GM19238 (cell line): ENCODE results near the gene COG1.

Experiments
- DNase-seq: peaks from one replicate; pipeline ENCODE4 v3.0.0; 2011; ENCODE audit warnings: low spot score; ENCODE audit not compliant: insufficient read length

The COG1 gene

DNA sequence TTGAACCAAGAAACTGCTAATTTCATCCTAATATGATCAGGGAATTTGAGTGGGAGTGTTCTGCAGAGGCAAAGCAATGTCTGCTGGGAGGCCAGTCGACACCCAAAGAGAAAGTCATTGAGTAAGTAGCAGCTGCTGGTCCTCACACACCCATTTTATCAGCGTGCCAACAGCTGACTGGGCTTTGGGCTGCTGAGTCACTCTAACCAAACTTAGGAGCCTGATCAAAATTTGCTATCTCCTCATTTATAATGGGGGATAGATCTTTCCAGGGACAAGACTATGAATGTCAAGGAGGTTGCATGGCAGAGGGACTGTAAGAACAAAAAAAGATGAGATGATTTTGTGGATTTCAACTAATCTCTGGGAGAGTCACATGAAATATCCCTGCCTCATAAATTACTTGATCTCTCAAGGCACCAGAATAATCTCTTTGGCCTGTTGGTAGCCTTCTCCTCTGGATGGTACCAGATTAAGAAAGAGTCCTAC is 35.9 kb downstream of the COG1 start:
- peak; percentile 47 for DNase-seq

DNA sequence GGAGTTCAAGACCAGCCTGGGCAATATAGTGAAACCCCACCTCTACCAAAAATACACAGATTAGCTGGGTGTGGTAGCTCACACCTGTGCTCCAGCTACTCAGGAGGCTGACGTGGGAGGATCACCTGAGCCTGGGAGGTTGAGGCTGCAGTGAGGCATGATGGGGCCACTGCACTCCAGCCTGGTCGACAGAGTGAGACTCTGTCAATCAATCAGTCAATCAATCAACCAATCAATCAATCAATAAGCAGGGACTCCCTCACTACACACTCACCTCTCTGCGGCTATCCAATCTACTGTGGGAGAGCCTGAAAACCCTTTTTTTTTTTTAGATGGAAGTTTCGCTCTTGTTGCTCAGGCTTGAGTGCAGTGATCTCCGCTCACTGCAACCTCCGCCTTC is 37.2 kb downstream of the COG1 start:
- no peak for DNase-seq

DNA sequence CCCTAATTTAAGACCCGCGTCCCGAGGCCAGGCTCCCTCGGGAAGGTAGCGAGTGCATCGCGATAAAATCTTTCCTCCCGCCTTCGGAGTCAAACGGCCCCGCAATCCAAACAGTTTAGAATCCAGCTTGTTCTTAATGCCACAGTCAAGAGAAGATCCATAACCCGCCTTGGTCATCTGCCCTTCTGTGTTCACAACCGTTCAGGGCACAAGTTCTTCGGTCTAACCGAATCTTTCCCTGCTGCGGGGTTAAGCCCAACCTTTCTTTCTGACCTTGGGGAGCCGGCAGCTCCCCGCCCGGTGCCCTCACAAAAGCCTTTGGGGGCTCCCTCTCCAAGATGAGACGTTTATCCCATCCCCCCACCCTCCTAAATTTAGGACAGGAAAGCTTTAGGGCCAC is 38.5 kb downstream of the COG1 start:
- DNase-seq = no peak

DNA sequence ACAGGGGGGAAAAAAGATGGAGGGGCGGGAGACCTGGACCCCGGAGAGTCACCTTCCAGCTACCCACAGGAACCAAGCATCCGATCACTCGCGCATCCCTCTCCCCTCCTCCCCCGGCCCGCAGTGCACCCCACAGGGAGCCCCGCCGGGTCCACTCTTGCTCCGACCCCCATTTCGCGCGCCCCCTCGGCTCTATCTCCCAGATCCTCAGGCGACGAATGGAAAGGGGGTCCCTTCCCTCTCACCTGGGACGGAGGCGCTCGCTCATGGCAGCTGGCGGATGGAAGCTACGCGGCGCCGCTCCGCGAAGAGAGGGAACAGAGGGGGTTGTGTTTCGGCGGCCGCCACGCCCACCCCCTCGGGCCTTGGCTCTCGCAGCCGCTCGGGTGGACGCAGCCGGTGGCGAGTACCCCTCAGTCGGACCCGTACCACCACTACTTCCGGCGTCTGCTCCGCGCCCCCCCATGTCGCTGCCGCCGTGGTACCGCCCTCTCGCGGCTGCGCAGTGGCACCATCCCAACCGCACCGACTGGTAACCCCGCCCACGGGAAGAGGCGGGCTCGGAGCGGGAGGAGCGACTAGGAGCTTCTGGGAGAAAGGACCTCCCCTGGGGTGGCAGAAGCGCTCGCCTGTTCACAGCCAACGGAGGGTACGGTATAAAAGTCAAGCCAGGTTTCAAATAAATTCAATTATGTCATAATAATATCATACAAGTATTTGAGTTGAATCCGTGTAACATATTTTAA is 39.2 kb downstream of the COG1 start:
- peak; percentile 89 for DNase-seq

DNA sequence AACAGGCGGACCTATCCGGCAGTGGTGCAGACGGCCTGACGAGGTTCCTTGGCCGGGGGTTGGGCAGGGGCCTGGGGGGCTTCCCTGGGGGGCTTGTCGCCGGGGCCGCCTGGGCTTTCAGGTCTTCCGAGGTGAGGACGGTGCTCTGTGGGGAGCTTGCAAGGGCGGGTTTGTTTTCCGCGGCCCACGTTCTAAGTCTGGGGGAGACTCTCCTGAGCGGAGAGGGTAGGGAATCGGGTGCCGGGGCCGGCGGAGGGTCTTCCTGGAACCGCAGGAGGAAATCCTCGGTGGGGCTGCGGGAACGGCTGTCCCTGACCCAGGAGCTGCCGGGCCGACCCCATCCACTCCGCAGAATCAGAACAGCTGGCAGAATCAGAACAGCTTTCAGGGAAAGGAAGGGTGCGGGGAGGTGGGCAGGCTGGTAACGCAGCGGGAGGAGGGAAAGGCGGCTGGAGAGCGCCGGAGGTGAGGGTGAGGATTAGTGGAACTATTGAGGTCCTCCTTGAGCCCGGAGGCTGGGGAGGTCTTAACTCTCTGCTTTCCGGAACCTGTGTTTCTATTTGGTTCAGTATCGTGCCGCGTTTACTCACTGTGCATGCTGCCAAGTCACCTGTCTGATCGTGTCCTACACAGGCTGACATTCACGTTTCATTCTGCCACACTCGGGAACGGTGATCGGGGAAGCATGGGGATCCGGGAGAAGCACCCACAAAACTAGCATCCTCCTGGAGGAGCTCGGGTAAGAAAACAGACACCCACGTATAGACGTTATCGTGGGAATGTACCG is 39.9 kb downstream of the COG1 start:
- peak; percentile 34 for DNase-seq

DNA sequence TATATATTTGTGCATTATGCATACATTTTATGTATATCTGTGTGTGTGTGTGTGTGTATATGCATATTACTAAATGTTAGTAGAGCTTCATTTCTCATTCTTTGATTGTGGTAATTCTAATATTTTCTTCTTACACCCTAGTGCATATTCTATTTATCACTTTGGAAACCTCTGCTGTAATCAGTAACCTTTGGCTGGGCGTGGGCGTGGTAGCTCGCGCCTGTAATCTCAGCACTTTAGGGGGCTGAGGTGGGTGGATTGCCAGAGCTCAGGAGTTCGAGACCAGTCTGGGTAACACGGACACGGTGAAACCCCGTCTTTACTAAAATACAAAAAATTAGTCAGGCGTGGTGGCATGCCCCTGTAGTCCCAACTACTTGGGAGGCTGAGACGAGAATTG is 41.9 kb downstream of the COG1 start:
- no peak for DNase-seq

DNA sequence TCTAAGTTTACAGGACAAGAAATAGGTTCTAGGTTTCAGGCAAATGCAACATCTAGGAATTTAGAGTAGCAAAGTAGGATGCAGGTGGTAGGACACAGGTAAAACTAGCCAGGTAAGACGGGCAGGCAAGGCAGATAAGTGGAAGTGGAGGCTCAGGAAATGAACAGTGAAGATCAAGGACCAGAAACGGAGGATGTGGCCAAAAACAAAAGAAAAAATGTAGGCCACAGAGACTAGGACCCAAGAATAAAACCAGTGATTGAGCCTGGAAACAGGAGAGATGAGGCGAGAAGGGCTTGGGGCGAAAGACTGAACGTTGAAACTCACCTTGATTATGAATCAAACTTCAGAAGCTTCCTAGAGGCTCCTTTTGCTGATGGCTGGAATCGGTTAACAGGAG is 44.9 kb downstream of the COG1 start:
- DNase-seq = no peak

DNA sequence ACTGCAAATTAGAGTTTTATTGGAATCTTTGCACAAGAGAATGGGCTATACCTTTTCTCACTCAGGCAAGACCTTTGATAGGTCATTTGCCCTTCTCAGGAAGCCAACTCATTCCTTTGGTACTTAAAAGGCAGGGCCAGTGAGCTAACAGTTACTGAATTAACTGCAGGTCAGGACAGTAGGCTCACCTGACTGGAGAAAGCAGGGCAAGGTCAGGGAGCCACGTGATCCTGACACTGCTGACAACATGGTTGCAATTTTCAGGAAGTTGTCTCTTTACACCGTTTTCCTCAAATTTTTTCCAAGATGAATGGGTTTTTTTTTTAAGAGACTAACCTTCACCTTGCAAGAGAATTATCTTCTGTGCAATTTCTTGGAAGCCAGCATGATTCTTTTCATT is 47.7 kb downstream of the COG1 start:
- no peak for DNase-seq

DNA sequence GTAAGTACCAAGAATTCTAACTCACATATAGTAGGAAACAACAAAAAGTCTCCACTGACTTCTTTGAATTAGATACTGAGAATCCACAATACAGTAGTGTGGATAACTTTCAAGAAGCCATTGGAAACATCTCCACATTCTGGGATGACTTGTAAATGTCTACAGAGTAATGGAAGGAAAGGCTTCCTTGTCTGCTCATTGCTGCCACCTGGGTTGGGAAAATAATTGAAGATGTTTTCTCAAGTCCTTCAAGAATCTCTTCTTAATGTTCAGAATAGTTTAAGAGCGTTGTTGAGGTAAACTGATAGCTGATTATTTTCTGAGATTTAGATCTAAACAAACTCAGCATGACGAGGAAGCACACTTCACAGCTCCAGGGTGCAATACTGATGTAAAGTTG is 54.9 kb downstream of the COG1 start:
- no peak for DNase-seq

DNA sequence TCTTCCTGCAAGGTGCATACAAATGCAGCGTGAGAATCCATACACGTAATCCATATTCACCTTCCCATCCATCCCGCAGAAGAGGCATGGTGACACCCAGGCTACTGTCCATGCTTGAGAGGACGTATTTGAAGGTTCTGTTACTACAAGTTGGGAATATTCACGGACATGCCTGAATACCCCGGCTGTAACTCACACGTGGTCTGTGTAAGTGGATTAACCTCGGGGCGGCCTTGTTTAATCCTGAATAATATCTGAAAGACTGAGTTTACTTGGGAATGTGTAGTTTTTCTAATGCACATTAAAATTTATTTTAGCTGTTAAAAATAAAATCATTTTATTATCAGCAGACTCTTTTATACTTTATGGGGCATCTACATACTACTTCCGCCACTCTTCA is 55.7 kb downstream of the COG1 start:
- DNase-seq = no peak

DNA sequence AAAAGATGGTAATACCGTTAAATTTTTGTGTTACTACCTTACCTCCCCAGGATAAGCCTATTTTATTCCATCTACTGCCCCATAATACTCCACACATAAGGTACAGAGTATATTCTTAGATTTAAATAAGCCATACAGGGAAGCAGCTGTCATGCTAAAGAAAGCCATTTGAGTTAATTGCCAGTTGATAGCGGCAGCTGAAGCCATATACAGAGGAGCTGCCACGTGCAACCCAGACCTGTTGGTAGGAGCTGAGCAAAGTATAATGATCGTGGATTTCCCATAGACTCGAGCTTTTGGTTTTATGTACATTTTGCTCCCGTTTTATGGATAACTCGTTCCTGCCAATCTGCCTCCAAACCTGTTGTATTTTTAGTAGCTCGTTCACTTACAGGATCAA is 56.8 kb downstream of the COG1 start:
- no peak for DNase-seq

DNA sequence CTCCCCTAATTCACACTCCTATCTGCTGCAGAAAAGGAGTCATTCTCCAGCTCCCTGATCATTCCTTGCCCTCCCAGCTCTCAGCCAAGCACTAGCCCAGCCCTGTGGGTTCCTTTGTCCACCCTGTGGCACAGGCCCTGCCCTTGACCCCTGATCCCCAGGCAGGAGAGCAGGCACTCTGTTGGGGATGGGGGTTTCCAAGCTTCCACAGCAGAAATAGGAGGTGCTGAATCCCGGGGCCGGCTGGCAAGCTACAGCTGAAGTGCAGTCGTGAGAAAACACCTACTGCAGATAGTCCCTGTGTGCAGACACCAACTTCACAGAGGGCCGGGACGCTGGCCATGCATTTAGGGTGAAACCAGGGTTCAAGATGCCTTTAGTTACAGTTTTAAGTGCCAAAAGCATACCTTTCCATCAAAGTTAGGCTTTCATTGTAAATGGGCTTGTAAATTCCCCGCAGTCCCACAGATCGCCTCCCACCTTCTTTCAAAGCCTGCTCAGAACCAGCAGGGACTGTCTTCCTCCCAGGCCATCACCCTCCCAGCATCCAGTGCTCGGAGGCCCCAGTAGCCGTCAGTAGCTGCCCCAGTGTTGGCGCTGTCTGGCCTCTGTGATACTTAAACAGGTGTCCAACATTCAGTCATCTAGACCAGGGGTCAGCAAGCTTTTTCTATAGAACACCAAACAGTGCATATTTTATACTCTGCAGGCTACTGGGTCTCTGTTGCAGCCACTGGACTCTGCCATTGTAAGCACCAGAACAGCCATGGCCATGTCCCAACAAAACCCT is 58.2 kb downstream of the COG1 start:
- no peak for DNase-seq

DNA sequence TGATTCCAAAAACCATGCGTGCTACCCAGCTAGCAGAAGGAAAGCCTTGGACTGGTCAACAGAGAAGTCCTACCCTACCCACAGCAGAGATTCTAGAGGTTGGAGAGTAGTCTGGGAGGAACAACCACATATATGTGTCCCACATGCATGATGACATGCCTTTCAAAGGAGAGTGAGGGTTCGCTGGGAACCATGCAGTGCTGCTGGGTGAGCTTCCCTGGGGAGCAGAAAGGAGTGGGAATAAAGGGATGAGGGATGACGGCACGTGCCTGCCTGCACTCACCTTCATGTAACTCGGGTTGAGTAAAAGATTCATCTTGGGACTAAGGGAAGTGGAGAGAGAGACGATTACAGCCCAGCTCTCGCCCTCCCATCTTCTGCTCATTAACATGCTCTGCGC is 59.0 kb downstream of the COG1 start:
- DNase-seq = no peak

DNA sequence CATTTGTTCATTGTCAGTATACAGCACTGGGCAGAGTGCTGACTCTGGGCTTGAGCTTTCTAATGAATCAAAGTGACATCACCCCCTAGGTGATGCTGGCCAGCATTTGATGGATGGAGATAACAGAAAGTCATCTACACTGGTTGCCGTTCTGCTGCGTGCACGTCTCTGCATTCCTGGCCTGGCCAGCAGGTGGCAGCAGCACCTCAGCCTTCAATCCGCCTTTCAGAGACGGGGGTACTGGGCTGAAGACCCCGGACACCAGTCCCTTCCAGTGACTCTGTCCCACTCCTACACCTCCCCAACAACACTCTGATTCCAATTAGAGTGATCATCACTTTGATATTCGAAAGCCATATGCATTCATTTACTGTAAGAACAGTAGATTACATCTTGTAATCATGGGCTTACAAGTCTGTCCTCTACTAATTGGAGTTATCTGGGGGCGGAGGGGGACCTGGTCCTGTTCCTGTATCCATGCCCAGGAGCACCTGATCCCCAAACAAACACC is 62.9 kb downstream of the COG1 start:
- peak; percentile 48 for DNase-seq

DNA sequence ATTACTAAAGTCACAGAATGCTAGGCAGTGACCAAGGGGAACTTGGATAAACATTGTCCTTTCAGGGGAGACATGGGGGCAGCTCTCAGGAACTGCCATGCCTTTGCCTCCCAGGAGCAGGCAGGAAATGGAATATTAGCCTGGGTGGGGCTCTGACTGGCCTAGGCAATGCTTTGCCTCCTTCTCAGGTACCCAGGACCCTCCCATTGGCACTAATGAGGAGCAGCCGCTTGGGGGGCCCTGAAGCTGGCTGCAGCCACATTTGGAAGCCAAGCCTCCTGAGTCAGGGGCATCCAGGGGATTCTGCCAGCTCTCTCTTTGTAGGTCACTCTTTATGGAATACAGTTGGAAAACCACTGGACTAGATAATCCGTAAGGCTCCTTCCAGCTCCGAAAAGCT is 63.4 kb downstream of the COG1 start:
- no peak for DNase-seq

DNA sequence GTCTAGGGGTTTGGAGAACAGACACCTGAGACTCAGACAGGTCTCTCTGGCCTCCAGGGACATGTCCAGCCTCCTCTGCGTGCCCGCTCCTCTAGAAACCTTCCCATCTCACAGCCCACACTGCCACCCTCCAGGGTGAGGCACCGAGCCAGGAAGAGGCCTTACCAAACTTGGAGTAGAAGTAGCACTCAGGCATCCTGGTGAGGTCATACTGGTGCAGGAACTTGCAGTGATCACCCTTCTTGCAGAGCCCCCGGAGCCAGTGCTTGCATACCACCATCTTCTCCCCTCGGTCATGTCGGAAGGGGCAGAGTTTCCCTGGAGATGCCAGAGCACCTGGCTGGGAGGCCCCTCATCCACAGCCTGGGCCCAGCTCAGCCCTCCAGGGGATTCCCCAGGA is 64.7 kb downstream of the COG1 start:
- no peak for DNase-seq
